Loucy (cell line): Measurements from ENCODE around the gene PCP4L1.

Experiments
- H2AFZ ChIP-seq: fragments of 200-600 bp; sonication (generic); 2 replicates; pipeline ENCODE4 v1.6.0; 2016; ENCODE audit warnings: antibody characterized with exemption, mild to moderate bottlenecking, low read length, moderate library complexity
- H3F3A ChIP-seq: fragments of 200-600 bp; 2 replicates; pipeline ENCODE4 v1.6.0; 2016; ENCODE audit warnings: antibody characterized with exemption, low read depth, mild to moderate bottlenecking
- H3K27me3 ChIP-seq: fragments of 200-600 bp; sonication (generic); 2 replicates; pipeline ENCODE4 v1.6.1; 2014; ENCODE audit warnings: low read length, mild to moderate bottlenecking; ENCODE audit not compliant: insufficient read depth, poor library complexity, severe bottlenecking
- H3K36me3 ChIP-seq: fragments of 200-600 bp; sonication (generic); 2 replicates; pipeline ENCODE4 v1.6.1; 2016; ENCODE audit warnings: low read length; ENCODE audit not compliant: insufficient read depth
- H3K4me1 ChIP-seq: fragments of 200-600 bp; sonication (generic); 2 replicates; pipeline ENCODE4 v1.5.1; 2014; ENCODE audit warnings: low read length, mild to moderate bottlenecking; ENCODE audit not compliant: insufficient read depth, poor library complexity, severe bottlenecking
- H3K4me2 ChIP-seq: fragments of 200-600 bp; sonication (generic); 2 replicates; pipeline ENCODE4 v1.6.0; 2014; ENCODE audit warnings: antibody characterized with exemption, low read length, low read depth, mild to moderate bottlenecking; ENCODE audit not compliant: poor library complexity, severe bottlenecking
- H3K4me3 ChIP-seq: fragments of 200-600 bp; sonication (generic); 2 replicates; pipeline ENCODE4 v1.5.1; 2014; ENCODE audit warnings: low read length, mild to moderate bottlenecking, mixed read lengths; ENCODE audit not compliant: poor library complexity, severe bottlenecking
- H3K79me2 ChIP-seq: fragments of 200-600 bp; sonication (generic); 2 replicates; pipeline ENCODE4 v1.6.1; 2014; ENCODE audit warnings: low read length; ENCODE audit not compliant: insufficient read depth
- H3K9ac ChIP-seq: fragments of 200-600 bp; sonication (generic); 2 replicates; pipeline ENCODE4 v1.6.0; 2014; ENCODE audit warnings: mild to moderate bottlenecking, low read depth, low read length, moderate library complexity; ENCODE audit not compliant: poor library complexity, severe bottlenecking
- H3K9me2 ChIP-seq: fragments of 200-600 bp; sonication (generic); replicated peaks from 2 replicates; pipeline ENCODE4 v1.6.1; 2016; ENCODE audit warnings: low read depth, low read length, mixed read lengths
- H3K9me3 ChIP-seq: fragments of 200-600 bp; sonication (generic); 2 replicates; pipeline ENCODE4 v1.6.1; 2014; ENCODE audit warnings: mild to moderate bottlenecking, antibody characterized with exemption, low read length, low read depth; ENCODE audit not compliant: insufficient read depth
- H4K20me1 ChIP-seq: fragments of 200-600 bp; sonication (generic); 2 replicates; pipeline ENCODE4 v1.6.0; 2014; ENCODE audit warnings: antibody characterized with exemption, low read length, mild to moderate bottlenecking; ENCODE audit not compliant: insufficient read depth, poor library complexity, severe bottlenecking
- CTCF ChIP-seq: fragments of 200-600 bp; sonication (generic); conservative IDR thresholded peaks from 2 replicates; pipeline ENCODE4 v1.5.1; 2014; ENCODE audit warnings: mild to moderate bottlenecking, antibody characterized with exemption, low read length
- EZH2phosphoT487 ChIP-seq: fragments of 200-600 bp; IDR thresholded peaks from 2 replicates; pipeline ENCODE4 v1.6.1; 2018; ENCODE audit warnings: antibody characterized with exemption, mild to moderate bottlenecking, moderate library complexity, borderline replicate concordance

Gene PCP4L1

GRCh38 chr1:161287482-161288054 is 29.0 kb downstream of the PCP4L1 start:
- peaks cover 3% of the 10 kb centered on the region for H3K27me3 ChIP-seq
- H3K4me3 ChIP-seq: no peak overlapping the region
- H3K4me1 ChIP-seq: no peaks in the 10 kb centered on the region
- no peaks in the 10 kb centered on the region for H4K20me1 ChIP-seq
- H3K36me3 ChIP-seq: no peaks in the 10 kb centered on the region
- H3K9ac ChIP-seq: no peak overlapping the region
- H3K9me3 ChIP-seq: no peaks in the 10 kb centered on the region
- no peaks in the 10 kb centered on the region for H3K79me2 ChIP-seq
- H2AFZ ChIP-seq: no peak overlapping the region
- H3K4me2 ChIP-seq: no peak overlapping the region
- no peaks in the 10 kb centered on the region for H3F3A ChIP-seq
- no peaks in the 10 kb centered on the region for H3K9me2 ChIP-seq
- TF ChIP-seq CTCF: no peak
- TF ChIP-seq EZH2phosphoT487: no peak

DNA sequence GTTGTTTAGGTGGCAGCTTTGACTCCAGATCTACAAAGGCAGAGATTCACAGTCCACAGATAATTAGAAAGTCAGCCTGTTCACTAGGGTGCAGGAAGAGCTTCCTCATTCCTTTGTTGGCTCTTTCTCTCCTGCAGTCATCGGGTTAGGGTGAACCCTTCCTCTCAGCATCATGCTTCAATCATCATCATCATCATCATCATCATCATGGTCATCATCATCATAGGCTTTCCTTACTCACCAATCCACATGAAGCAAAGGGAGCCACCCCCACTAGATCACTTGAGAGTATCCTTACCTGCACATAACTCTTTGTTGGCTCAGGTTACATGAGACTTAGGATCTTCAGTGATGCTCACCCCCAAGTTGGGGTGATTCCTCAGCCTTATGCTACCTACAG is 32.2 kb downstream of the PCP4L1 start:
- H3K36me3 ChIP-seq: no peaks in the 10 kb centered on the region
- no peak overlapping the region for H2AFZ ChIP-seq
- no peaks in the 10 kb centered on the region for H4K20me1 ChIP-seq

GRCh38 chr1:161297415-161297814 is 38.9 kb downstream of the PCP4L1 start:
- peaks cover 6% of the 10 kb centered on the region; the same call in 1 of the 2 replicates for H3F3A ChIP-seq
- no peak overlapping the region for H3K4me2 ChIP-seq
- no peaks in the 10 kb centered on the region for H4K20me1 ChIP-seq
- H3K4me3 ChIP-seq: no peak overlapping the region
- no peak overlapping the region for H2AFZ ChIP-seq
- H3K9me2 ChIP-seq: no peaks in the 10 kb centered on the region
- H3K36me3 ChIP-seq: no peaks in the 10 kb centered on the region
- H3K9ac ChIP-seq: no peak overlapping the region
- TF ChIP-seq CTCF (no peak), EZH2phosphoT487 (no peak)
- no peaks in the 10 kb centered on the region for H3K9me3 ChIP-seq
- H3K27me3 ChIP-seq: no peaks in the 10 kb centered on the region
- peaks cover 10% of the 10 kb centered on the region for H3K4me1 ChIP-seq
- no peaks in the 10 kb centered on the region for H3K79me2 ChIP-seq

More for the DNA sequence above, 32.2 kb downstream of the PCP4L1 start:
- Histone ChIP-seq H3K9me3 (no peaks in the 10 kb centered on the region), H3K4me1 (no peaks in the 10 kb centered on the region), H3K79me2 (no peaks in the 10 kb centered on the region), H3K9me2 (no peaks in the 10 kb centered on the region), H3K4me3 (no peak overlapping the region), H3F3A (no peaks in the 10 kb centered on the region), H3K9ac (no peak overlapping the region), H3K4me2 (no peak overlapping the region), H3K27me3 (no peaks in the 10 kb centered on the region)
- no peak for TF ChIP-seq EZH2phosphoT487
- TF ChIP-seq CTCF: no peak
